ENCODE measurements around the gene CUEDC1. TPM values are rescaled to one million over a fixed set of nuclear protein-coding genes. Genes with fewer than 3 reads are reported as not detected.

CUEDC1 gene
- total and polyA plus RNA-seq, 2 of the 13 experiments (the other 11 are each of a cell fraction or from before 2014, with no cell fraction given), result 7.4 to 12.9 TPM

DNA sequence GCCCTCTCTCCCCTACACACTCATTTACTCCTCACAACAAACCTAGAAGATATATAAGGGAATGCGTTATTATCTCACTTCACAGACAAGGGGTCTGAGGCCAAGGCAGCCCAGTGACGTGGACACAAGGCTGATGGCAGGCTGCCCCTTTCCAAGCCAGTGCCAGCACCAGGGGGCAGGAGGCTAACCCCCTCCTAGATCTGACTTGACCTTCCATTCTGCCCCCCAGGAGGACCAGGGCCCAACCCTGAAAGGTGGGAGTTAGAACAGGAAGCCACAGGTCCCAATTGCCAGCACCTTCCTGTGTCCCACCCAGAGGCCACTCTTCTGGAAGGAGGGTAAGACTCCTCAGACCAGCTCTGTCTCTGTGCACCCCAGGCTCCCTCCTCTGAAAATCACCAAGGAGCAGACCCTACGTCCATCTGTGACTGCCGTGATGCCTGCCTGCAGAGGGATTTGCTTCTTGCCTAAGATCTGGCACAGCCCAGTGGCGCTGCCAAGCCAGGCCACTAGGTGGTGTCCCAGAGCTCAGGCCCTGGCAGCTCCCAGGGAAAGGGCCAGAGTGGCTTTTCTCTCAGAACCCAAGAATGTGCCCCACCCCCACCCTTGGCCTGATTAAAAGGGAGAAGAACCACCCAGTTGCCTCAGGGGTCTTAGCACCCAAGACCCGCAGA is 62.9 kb downstream of the CUEDC1 start:
- Histone ChIP-seq H3K79me2 (ENCODE audit: insufficient read depth, low read length) (no peaks in the 10 kb centered on the region), H4K20me1 (ENCODE audit: insufficient read depth, low read length) (no peaks in the 10 kb centered on the region), H3K4me2 (ENCODE audit: low read depth, low read length) (peak overlapping the region; percentile 94), H3K9ac (ENCODE audit: insufficient read depth, low read depth, low read length) (peak overlapping the region; percentile 88), H3K27me3 (ENCODE audit: control insufficient read depth in 1 of 2, insufficient read depth in 2 of 2, low read length in 2 of 2) (no peaks in the 10 kb centered on the region; a peak in 1 of 5 replicates), H3K4me3 (replicated peaks in 1 of 3; ENCODE audit: insufficient read depth in 1 of 3, low read depth in 2 of 3, low read length in 3 of 3) (peak overlapping the region in 2 of 3 experiments; percentile 68 to 83; a peak in 3 of 6 replicates), H3K9me3 (ENCODE audit: low read length) (no peaks in the 10 kb centered on the region), H3K4me1 (ENCODE audit: insufficient read depth, low read length) (peaks cover 60% of the 10 kb centered on the region), H3K36me3 (replicated peaks in 1 of 2; ENCODE audit: control insufficient read depth in 1 of 2, insufficient read depth in 2 of 2, low read length in 2 of 2) (no peaks in the 10 kb centered on the region), H3K27ac (ENCODE audit: extremely low read length, insufficient read depth, low read length) (peak overlapping the region; percentile 93), H2AFZ (ENCODE audit: low read length) (no peak overlapping the region)
- POLR2A ChIA-PET, result interaction anchor here (0.7 to 4.0 kb wide), 29 partner anchors 11 to 191 kb away, joined by 3 to 87 read pairs (median 8); partner anchors contain the start of genes DYNLL2, MRPS23, SRSF1 and VEZF1
- ATAC-seq (peak; percentile 84), FAIRE-seq (no peak), DNase-seq (ENCODE audit: low spot score) (peak; percentile 84)
- intact Hi-C loops (cut with micrococcal nuclease; ENCODE audit: unreplicated experiment), result loop anchor here (1.0 to 5.0 kb wide), 2 partner anchors 40 to 107 kb away; partner anchors contain the start of gene MRPS23
- CTCF ChIA-PET (ENCODE audit: low intra/inter-chr PET ratio, low total read pairs), result interaction anchor here (1.0 to 1.9 kb wide), 7 partner anchors 12 to 220 kb away, joined by 3 to 12 read pairs (median 7); no protein-coding TSS in a partner anchor
- WGBS (ENCODE audit: low lambda C conversion rate), result 38% methylated on average over 5 of the region's 6 CpGs
- BruUV-seq (replicated peaks), result TSS peak; percentile 95
- in situ Hi-C loops (cut with HindIII; ENCODE audit: extremely low pct_ligation_motif_present, low pct_unique_long_range_greater_than_20kb), result loop anchor here (10.0 kb wide), 1 partner anchor 223 kb away; no protein-coding TSS in a partner anchor
- TF ChIP-seq MAF1 (CRISPR knock-in tag; IDR thresholded peaks at IDR 0.05; ENCODE audit: borderline replicate concordance), result no peak
- TF ChIP-seq ZFP91 (CRISPR knock-in tag; IDR thresholded peaks at IDR 0.05; ENCODE audit: borderline replicate concordance), result peak; percentile 56; the same call in 1 of the 2 replicates
- TF ChIP-seq ZNF788 (CRISPR knock-in tag; IDR thresholded peaks at IDR 0.05; ENCODE audit: borderline replicate concordance), result peak; percentile 42; the same call in 1 of the 2 replicates
- TF ChIP-seq ZNF414 (CRISPR knock-in tag; IDR thresholded peaks at IDR 0.05), result 0 out of 2 replicates have a peak, but pooled peaks have one; percentile 73
- peak; percentile 20; the same call in 1 of the 2 replicates for TF ChIP-seq ZNF547 (CRISPR knock-in tag; IDR thresholded peaks at IDR 0.05)
- no peak for TF ChIP-seq PCBP1 (IDR thresholded peaks at IDR 0.05; ENCODE audit: borderline replicate concordance, low read depth, low read length)
- no peak for TF ChIP-seq ZFP62 (CRISPR knock-in tag; IDR thresholded peaks at IDR 0.05)
- peak; percentile 72; the same call in 1 of the 2 replicates for TF ChIP-seq ZNF891 (CRISPR knock-in tag; IDR thresholded peaks at IDR 0.05)
- no peak; the same call in 1 of the 2 replicates for TF ChIP-seq ATRX (CRISPR knock-in tag; IDR thresholded peaks at IDR 0.05; ENCODE audit: borderline replicate concordance)
- TF ChIP-seq KDM1A (CRISPR knock-in tag; IDR thresholded peaks at IDR 0.05), result 0 out of 2 replicates have a peak, but pooled peaks have one; percentile 49
- peak; percentile 59; the same call in 1 of the 2 replicates for TF ChIP-seq RXRB (CRISPR knock-in tag; IDR thresholded peaks at IDR 0.05; ENCODE audit: borderline replicate concordance)
- TF ChIP-seq PLRG1 (conservative IDR thresholded peaks at IDR 0.05), result no peak
- TF ChIP-seq, protein P1, sequence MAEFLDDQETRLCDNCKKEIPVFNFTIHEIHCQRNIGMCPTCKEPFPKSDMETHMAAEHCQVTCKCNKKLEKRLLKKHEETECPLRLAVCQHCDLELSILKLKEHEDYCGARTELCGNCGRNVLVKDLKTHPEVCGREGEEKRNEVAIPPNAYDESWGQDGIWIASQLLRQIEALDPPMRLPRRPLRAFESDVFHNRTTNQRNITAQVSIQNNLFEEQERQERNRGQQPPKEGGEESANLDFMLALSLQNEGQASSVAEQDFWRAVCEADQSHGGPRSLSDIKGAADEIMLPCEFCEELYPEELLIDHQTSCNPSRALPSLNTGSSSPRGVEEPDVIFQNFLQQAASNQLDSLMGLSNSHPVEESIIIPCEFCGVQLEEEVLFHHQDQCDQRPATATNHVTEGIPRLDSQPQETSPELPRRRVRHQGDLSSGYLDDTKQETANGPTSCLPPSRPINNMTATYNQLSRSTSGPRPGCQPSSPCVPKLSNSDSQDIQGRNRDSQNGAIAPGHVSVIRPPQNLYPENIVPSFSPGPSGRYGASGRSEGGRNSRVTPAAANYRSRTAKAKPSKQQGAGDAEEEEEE (CRISPR knock-in tag; IDR thresholded peaks at IDR 0.05; ENCODE audit: borderline replicate concordance), result no peak
- 0 out of 2 replicates have a peak, but pooled peaks have one; percentile 15 for TF ChIP-seq HHEX (CRISPR knock-in tag; IDR thresholded peaks at IDR 0.05)
- TF ChIP-seq, protein P2, sequence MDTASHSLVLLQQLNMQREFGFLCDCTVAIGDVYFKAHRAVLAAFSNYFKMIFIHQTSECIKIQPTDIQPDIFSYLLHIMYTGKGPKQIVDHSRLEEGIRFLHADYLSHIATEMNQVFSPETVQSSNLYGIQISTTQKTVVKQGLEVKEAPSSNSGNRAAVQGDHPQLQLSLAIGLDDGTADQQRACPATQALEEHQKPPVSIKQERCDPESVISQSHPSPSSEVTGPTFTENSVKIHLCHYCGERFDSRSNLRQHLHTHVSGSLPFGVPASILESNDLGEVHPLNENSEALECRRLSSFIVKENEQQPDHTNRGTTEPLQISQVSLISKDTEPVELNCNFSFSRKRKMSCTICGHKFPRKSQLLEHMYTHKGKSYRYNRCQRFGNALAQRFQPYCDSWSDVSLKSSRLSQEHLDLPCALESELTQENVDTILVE (CRISPR knock-in tag; IDR thresholded peaks at IDR 0.05), result 0 out of 2 replicates have a peak, but pooled peaks have one; percentile 71
- TF ChIP-seq RAD21 (CRISPR knock-in tag; IDR thresholded peaks at IDR 0.05), result peak; percentile 96
- TF ChIP-seq BCL3 (CRISPR knock-in tag; IDR thresholded peaks at IDR 0.05), result peak; percentile 87

Data from HepG2 (cell line).